Endothelial cell of umbilical vein (primary cell): ENCODE data around the gene GALNT9. TPM values are rescaled to one million over a fixed set of nuclear protein-coding genes. Genes with fewer than 3 reads are reported as not detected.

Source experiments
- BruUV-seq: library from RNA; stranded (reverse); fragments of 400-500 nt; replicated peaks from 2 replicates; lab custom pipeline; 2021; lab: Mats Ljungman, UMichigan
- CTCF ChIA-PET: fragments of 300-600, 350-600 bp; sonication (Branson Sonifier 250); formaldehyde crosslinking; loops from one replicate; lab custom pipeline; 2021; ENCODE audit warnings: antibody characterized with exemption, inconsistent platforms; lab: Charles Lee
- POLR2A ChIA-PET: fragments of 300-600, 350-600 bp; sonication (Branson Sonifier 250); formaldehyde crosslinking; loops from one replicate; lab custom pipeline; 2021; ENCODE audit warnings: antibody characterized with exemption, inconsistent platforms; lab: Charles Lee
- DNase-seq: peaks from one replicate; pipeline ENCODE4 v3.0.0-alpha.2; 2011; ENCODE audit warnings: low read depth, low spot score
- FAIRE-seq: peaks from 2 replicates; lab custom pipeline; 2011; peaks lifted over from hg19 to GRCh38; lab: Jason Lieb, UNC
- H2AFZ ChIP-seq: 2 replicates; pipeline ENCODE4 v1.6.0; 2012; ENCODE audit warnings: low read depth, low read length, control low read depth, inconsistent platforms
- H3K27ac ChIP-seq: 2 replicates; pipeline ENCODE4 v1.5.1; 2011; ENCODE audit warnings: low read depth, mild to moderate bottlenecking, control low read depth, low read length, moderate library complexity; ENCODE audit not compliant: insufficient read depth
- H3K27me3 ChIP-seq, 2 experiments: 2 replicates each; pipeline versions ENCODE4 v1.6.0 to v1.6.1; 2011; ENCODE audit warnings: low read length in 2 of 2, mixed read lengths in 1 of 2; ENCODE audit not compliant: control insufficient read depth in 2 of 2, insufficient read depth in 2 of 2
- H3K36me3 ChIP-seq, 2 experiments: 2 replicates in 1 of 2; 3 replicates in 1 of 2; pipeline ENCODE4 v1.5.1; 2011; ENCODE audit warnings: low read length in 2 of 2, mild to moderate bottlenecking in 1 of 2, moderate library complexity in 1 of 2; ENCODE audit not compliant: control insufficient read depth in 2 of 2, insufficient read depth in 2 of 2; ENCODE audit errors: extremely low read depth in 1 of 2
- H3K4me1 ChIP-seq: 3 replicates; pipeline ENCODE4 v1.5.1; 2011; ENCODE audit warnings: mild to moderate bottlenecking, low read length; ENCODE audit not compliant: control insufficient read depth, insufficient read depth; ENCODE audit errors: extremely low read depth
- H3K4me2 ChIP-seq: 2 replicates; pipeline ENCODE4 v1.6.1; 2011; ENCODE audit warnings: low read length, control low read depth, mixed read lengths; ENCODE audit not compliant: insufficient read depth
- H3K4me3 ChIP-seq, 3 experiments: fragments of 200-600 bp in 1 of 3; sonication (generic), shearing (Covaris generic) in 1 of 3; replicated peaks in 1 of 3; 2 replicates each; pipeline ENCODE4 v1.5.1; 2011 to 2016; ENCODE audit warnings: control low read depth in 3 of 3, low read length in 3 of 3, mild to moderate bottlenecking in 2 of 3, inconsistent platforms in 1 of 3, low read depth in 1 of 3, moderate library complexity in 1 of 3; ENCODE audit not compliant: insufficient read depth in 1 of 3
- H3K79me2 ChIP-seq: 2 replicates; pipeline ENCODE4 v1.6.0; 2012; ENCODE audit warnings: low read length, inconsistent platforms; ENCODE audit not compliant: control insufficient read depth, insufficient read depth
- H3K9ac ChIP-seq: replicated peaks from 2 replicates; pipeline ENCODE3; 2011; ENCODE audit warnings: low read length, control low read depth; ENCODE audit not compliant: insufficient read depth; ENCODE audit errors: extremely low read depth
- H3K9me1 ChIP-seq: replicated peaks from 3 replicates; pipeline ENCODE4 v1.6.0; 2011; ENCODE audit warnings: mild to moderate bottlenecking, low read length; ENCODE audit not compliant: control insufficient read depth, insufficient read depth; ENCODE audit errors: extremely low read depth
- H3K9me3 ChIP-seq: replicated peaks from 2 replicates; pipeline ENCODE4 v1.5.1; 2012; ENCODE audit warnings: low read length, inconsistent platforms; ENCODE audit not compliant: control insufficient read depth, insufficient read depth
- H4K20me1 ChIP-seq: replicated peaks from 2 replicates; pipeline ENCODE3; 2011; ENCODE audit warnings: mild to moderate bottlenecking, low read length; ENCODE audit not compliant: control insufficient read depth, insufficient read depth; ENCODE audit errors: extremely low read depth
- CTCF ChIP-seq, 2 donors: IDR thresholded peaks; 1 replicate in 1 of 2; 2 replicates in 1 of 2; pipeline ENCODE4 v1.5.1; 2011; ENCODE audit warnings: low read length in 2 of 2, mild to moderate bottlenecking in 2 of 2, moderate library complexity in 2 of 2, control low read depth in 1 of 2, inconsistent platforms in 1 of 2, low read depth in 1 of 2; ENCODE audit not compliant: insufficient read depth in 1 of 2; ENCODE audit errors: extremely low read depth in 1 of 2
- EZH2 ChIP-seq: IDR thresholded peaks from 2 replicates; pipeline ENCODE4 v1.6.1; 2012; ENCODE audit warnings: borderline replicate concordance, low read depth, mild to moderate bottlenecking, moderate library complexity, low read length, inconsistent platforms; ENCODE audit not compliant: severe bottlenecking
- FOS ChIP-seq: IDR thresholded peaks from 2 replicates; pipeline ENCODE4 v1.6.1; 2011; ENCODE audit warnings: mild to moderate bottlenecking, low read length, moderate library complexity, borderline replicate concordance; ENCODE audit not compliant: insufficient read depth
- GATA2 ChIP-seq: IDR thresholded peaks from 2 replicates; pipeline ENCODE4 v1.7.0; 2011; ENCODE audit warnings: low read depth, mild to moderate bottlenecking, moderate library complexity, mixed read lengths, low read length; ENCODE audit not compliant: insufficient read length, insufficient read depth
- JUN ChIP-seq: IDR thresholded peaks from 2 replicates; pipeline ENCODE4 v1.6.1; 2011; ENCODE audit warnings: borderline replicate concordance, low read depth; ENCODE audit not compliant: insufficient read length, insufficient read depth
- MAX ChIP-seq: IDR thresholded peaks from 2 replicates; pipeline ENCODE4 v1.6.1; 2011; ENCODE audit not compliant: insufficient read depth, insufficient read length
- MYC ChIP-seq: IDR thresholded peaks from one replicate; pipeline ENCODE4 v1.6.1; 2011; ENCODE audit warnings: mild to moderate bottlenecking, low read depth, low read length
- POLR2A ChIP-seq: IDR thresholded peaks from 2 replicates; pipeline ENCODE4 v1.6.1; 2012; ENCODE audit warnings: low read depth, mild to moderate bottlenecking, control low read depth, low read length
- POLR2AphosphoS5 ChIP-seq: IDR thresholded peaks from 2 replicates; pipeline ENCODE4 v1.6.1; 2012; ENCODE audit warnings: low read depth, mild to moderate bottlenecking, control low read depth, low read length, moderate library complexity; ENCODE audit not compliant: insufficient read depth
- dilution Hi-C: fragments of 300-500 bp; cut with MboI; formaldehyde crosslinking; loops from one replicate; pipeline ENCODE4 v1.15.0; 2019; ENCODE audit warnings: low sequenced_read_pairs; ENCODE audit not compliant: extremely low pct_ligation_motif_present
- intact Hi-C: fragments of 100-400 bp; cut with micrococcal nuclease; formaldehyde crosslinking; loops from one replicate; pipeline ENCODE4 v1.10.0; 2022
- polyA plus RNA-seq, 4 experiments: library from polyadenylated mRNA; depleted of rRNA in 3 of 4; stranded (reverse) in 3 of 4; unstranded in 1 of 4; fragments of >200 nt; gene quantifications; 2 replicates each; pipeline versions ENCODE4 v1.2.1 to v1.2.3, GENCODE V29; 2011 to 2012; ENCODE audit warnings: missing spikeins in 1 of 4
- total RNA-seq: library from RNA; stranded (reverse); gene quantifications from 2 replicates; pipeline ENCODE4 v1.2.3, GENCODE V29; 2021

The GALNT9 gene
- total and polyA plus RNA-seq, 2 donors (not counting 3 experiments of a cell fraction or from before 2014, with no cell fraction given), result 0.14 to 0.73 TPM

GRCh38 chr12:132188916-132189325, 140.5 kb downstream of the GALNT9 start:
- DNase-seq (no peak), FAIRE-seq (no peak)
- no peak overlapping the region for H3K27ac ChIP-seq
- intact Hi-C loops (no loop called here), dilution Hi-C loops (no loop called here)
- POLR2A ChIA-PET, result no interaction called here
- H3K4me1 ChIP-seq, result peaks cover 8% of the 10 kb centered on the region
- H3K4me2 ChIP-seq, result peak overlapping the region; percentile 23
- H3K27me3 ChIP-seq, result peaks cover 0 to 5% of the 10 kb centered on the region in 2 experiments
- H3K79me2 ChIP-seq, result no peaks in the 10 kb centered on the region
- no peaks in the 10 kb centered on the region for H4K20me1 ChIP-seq
- H3K9me1 ChIP-seq, result no peaks in the 10 kb centered on the region
- no peaks in the 10 kb centered on the region for H3K36me3 ChIP-seq
- TF ChIP-seq MAX (no peak), MYC (no peak), POLR2A (no peak), FOS (no peak), POLR2AphosphoS5 (no peak), GATA2 (no peak), JUN (no peak), CTCF (IDR thresholded peaks at IDR 0.05; ENCODE audit: extremely low read depth in 1 of 2, insufficient read depth in 1 of 2, low read depth in 1 of 2, low read length in 2 of 2) (no peak), EZH2 (no peak)
- no peak overlapping the region for H3K9ac ChIP-seq
- H2AFZ ChIP-seq, result peak overlapping the region; percentile 50
- no TSS peak for BruUV-seq
- no peaks in the 10 kb centered on the region for H3K9me3 ChIP-seq
- peak overlapping the region in 1 of 3 experiments; percentile 44 for H3K4me3 ChIP-seq
- CTCF ChIA-PET, result interaction anchor here (1.4 to 1.6 kb wide), 2 partner anchors 35 to 226 kb away, joined by 3 to 5 read pairs; no protein-coding TSS in a partner anchor
